Measurements from ENCODE around the gene CCDC122.
"Not testable (repeated sequence)": the region's sequence is repeated elsewhere in the genome, so short reads cannot be mapped to it uniquely, and the experiment has no call there.

CCDC122 gene

DNA sequence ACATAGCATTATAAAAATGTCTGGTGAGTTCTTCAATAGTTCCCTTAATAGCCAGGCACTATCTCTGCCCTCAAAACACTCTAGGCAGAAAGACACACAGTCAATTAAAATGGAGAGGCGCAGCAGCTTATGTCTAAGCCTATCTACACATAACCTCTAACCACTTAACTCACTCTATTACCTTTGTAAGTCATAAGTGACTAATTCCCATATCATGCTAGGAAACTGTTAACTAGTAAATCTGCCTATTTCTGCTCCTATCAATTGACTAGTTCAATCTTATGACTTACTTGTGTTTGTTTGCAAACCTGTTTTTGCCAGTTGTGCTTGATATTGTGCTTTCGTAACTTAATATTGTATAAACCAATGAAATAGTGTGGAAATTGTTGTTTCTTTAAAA, 3.2 kb downstream of the CCDC122 start:
- DNase-seq, result no peak

DNA sequence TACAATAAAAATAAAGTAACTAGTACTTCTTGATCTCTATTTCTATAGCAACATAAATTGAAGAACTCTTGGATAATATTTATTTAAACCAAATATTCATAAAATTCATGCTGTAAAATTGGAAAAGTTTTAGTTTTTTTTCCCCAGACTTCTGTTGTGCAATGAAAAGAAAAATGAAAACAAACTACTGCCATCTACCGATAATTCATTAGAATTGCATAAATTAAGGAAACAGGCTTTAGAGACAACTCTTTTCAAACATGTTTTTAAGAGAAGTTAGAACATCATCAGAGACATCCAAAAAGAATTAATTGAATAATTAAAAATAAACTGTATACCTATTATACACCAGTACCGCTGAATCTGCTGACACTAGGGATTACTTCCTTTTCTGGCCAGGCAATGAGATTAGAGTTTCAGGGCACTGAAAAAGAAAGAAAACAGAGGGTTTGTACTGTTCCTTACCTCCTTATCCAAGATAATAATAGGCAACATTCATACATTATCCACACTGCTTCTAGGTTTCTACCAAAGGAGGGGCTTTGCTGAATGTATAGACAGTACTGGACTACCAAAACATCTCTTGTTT, 4.9 kb downstream of the CCDC122 start:
- no peak for DNase-seq

DNA sequence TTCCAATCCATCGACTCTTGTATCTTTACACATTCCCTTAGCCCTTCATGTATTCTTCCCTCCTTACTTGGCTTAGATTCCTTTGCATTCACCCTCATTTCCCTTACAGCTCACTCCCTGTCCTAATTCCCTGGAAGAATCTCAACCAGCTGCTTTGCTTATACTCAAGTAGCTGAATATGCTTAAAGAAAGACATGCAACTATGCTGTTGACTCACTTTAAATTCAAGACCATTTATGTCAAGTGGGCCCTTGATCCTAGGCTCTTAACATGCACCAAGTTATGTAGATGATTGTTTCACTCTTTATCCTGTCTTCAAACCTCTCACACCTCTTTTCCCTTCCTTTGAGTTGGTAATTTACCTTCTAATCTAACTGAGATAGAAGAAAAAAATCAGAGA, 7.4 kb downstream of the CCDC122 start:
- DNase-seq, result no peak

- DNase-seq, result no peak
Measured at GRCh38 chr13:43865892-43866291, 13.6 kb downstream of the CCDC122 start.

- DNase-seq, result no peak
Measured at GRCh38 chr13:43864921-43865320, 14.6 kb downstream of the CCDC122 start.

DNA sequence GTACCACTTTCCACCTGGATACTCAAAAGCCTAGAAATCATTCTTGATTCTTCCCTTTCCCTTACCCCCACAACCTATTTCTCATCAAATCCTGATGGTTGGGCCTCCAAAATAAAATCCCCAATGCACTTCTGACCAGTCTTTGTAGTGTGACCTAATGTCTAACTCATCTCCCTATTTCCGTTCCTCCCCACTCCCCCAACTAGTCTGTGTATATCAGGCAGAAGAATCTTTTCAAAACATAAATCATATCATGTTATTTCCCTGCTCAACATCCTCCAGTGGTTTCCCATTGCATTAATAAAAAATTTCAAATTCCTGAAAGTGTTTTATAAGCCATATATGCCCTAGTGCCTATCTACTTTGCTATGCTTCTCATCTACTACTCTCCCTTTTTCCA, 17.7 kb downstream of the CCDC122 start:
- DNase-seq, result no peak

DNA sequence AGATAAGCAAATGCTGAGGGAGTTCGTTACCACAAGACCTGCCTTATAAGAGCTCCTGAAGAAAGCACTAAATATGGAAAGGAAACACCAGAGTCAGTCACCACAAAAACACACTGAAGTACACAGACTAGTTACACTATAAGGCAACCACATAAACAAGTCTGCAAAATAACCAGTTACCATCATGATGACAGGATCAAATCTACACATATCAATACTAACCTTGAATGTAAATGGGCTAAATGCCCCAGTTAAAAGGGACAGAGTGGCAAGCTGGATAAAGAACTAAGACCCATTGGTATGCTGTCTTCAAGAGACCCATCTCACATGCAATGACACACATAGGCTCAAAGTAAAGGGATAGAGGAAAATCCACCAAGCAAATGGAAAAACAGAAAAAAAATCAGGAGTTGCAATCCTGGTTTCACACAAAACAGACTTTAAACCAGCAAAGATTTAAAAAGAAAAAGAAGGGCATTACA, 26.6 kb downstream of the CCDC122 start:
- no peak for DNase-seq

GRCh38 chr13:43850873-43851272, 28.7 kb downstream of the CCDC122 start:
- DNase-seq, result no peak

GRCh38 chr13:43848001-43848649, 31.4 kb downstream of the CCDC122 start:
- DNase-seq, result no peak

DNA sequence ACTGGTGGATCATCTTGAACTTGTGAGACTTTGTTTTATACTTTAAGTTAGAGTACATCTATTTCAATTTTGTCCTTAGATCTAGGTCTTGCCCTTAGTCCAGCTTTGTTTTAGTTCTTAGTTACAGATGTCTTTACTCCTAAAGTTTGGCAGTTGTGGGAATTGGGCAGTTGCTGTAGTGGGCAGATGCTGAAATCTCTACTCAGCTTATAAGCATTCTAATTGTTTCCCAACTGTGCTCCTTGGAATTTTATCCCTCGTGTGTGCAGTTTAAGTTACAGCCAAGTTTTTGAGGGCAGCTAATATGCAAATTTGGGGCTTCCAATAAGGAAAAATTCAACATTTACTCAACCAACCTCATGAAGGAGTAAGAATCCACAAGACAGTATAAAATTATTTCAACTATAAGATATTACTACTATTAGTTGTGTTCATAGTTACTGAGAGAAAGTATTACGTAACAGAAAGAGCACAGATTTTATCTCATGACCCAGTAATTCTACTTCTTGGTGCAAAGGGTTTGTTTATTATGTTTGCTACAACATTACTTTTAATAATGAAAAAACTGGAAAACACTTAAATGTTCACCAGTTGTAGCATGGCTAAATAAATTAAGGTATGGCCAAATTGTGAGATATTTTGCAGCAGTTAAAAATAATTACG, 32.9 kb downstream of the CCDC122 start:
- no peak for DNase-seq

GRCh38 chr13:43838909-43839308, 40.6 kb downstream of the CCDC122 start:
- no peak for DNase-seq

DNA sequence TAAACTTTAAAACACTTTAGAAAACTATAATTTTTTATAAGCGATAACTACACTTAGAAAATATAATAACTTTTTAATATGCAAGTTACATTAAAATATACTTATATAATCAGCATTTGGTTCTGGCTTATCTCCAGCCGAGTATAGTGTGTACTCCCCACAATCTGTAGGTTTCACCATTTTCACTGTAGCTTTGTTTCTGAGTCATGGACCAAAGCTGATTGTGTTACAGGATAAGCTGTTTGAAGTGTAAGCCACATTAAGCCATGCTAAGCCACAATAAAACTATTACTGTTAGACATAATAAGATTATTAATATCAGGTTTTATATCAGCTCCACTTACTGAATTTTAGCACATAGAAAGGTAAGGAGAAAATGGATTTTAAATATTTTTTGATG, 43.8 kb downstream of the CCDC122 start:
- DNase-seq, result no peak

GRCh38 chr13:43831088-43831487, 48.5 kb downstream of the CCDC122 start:
- DNase-seq, result no peak

GRCh38 chr13:43830497-43830881, 49.1 kb downstream of the CCDC122 start:
- DNase-seq, result no peak

GRCh38 chr13:43824656-43825055, 54.9 kb downstream of the CCDC122 start:
- not testable (repeated sequence) for DNase-seq

DNA sequence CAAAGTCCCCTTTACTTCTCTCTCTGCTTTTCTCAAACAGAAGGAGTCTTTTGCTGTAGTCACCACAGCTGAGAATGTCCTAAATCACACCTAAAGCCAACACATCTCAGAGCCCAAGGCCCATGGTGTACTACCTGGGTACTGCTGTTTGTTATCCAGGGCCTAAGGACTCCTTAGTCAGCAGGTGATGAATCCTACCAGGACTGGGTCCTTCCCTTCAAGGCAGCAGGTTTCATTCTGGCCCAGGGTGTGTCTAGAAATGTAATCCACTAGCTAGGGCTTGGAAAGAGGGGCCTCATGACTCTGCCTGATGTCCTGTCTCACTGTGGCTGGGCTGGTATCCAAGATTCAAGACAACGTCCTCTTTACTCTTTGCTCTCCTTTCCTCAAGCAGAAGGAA, 56.6 kb downstream of the CCDC122 start:
- DNase-seq, result no peak

DNA sequence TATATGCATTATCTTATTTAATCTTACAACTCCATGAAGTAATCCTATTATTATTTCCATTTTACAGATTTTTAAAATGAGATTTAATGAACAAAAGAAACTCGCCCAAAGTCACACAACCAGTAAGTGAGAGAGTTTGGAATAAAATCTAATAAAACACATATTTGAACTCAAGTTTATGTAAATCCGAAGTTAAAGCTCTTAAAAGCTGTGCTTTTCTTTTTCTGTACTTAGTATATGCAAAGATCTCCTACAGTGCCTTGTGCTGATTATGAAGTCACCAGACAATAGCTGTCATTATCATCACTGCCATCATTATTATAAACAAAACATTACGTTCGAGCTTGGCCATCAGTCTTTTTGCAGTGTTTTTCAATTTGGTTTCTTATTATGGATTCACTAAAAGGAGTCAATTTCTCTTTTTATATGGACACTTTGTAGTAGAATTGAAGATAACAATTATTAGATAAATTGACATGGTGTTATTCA, 63.1 kb downstream of the CCDC122 start:
- no peak for DNase-seq

DNA sequence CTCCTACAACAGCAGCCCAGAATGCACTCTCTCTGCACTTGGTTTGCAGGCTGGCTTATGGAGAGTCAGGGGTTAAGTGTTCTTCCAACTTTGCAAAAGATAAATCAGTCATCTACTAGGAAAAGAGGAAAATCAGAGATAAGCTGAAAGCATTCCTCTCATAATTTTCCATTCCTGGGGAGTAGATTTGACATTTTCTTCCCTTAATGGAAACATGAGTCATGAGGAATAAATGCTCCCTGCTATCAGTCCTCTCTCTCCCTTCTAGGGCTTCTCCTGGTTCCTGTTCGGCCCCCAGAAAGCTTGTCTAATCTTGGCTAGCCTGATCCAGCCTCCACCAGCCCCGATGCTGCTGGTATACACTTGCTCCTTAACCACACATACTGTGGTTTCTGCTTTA, 64.3 kb downstream of the CCDC122 start:
- no peak for DNase-seq

DNA sequence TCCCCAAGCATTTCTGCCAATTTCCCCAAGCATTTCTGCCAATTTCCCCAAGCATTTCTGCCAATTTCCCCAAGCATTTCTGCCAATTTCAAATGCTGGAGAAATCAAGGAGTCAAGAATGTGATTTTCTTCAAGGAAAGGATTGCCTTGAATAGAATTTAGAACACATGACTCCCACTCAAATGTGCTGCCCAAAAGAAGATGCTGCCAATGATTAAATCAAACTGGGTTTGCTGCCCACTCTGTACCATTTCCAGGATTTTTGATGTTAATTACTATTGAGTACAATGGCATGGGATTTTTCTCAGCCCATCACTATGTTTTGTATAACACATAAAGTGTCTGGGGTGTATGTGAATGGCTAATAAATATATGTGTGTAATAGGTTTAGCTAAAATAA, 70.9 kb downstream of the CCDC122 start:
- DNase-seq, result no peak

- no peak for DNase-seq
Measured at GRCh38 chr13:43805681-43806128, 73.8 kb downstream of the CCDC122 start.

- no peak for DNase-seq
Measured at GRCh38 chr13:43805071-43805468, 74.5 kb downstream of the CCDC122 start.

DNA sequence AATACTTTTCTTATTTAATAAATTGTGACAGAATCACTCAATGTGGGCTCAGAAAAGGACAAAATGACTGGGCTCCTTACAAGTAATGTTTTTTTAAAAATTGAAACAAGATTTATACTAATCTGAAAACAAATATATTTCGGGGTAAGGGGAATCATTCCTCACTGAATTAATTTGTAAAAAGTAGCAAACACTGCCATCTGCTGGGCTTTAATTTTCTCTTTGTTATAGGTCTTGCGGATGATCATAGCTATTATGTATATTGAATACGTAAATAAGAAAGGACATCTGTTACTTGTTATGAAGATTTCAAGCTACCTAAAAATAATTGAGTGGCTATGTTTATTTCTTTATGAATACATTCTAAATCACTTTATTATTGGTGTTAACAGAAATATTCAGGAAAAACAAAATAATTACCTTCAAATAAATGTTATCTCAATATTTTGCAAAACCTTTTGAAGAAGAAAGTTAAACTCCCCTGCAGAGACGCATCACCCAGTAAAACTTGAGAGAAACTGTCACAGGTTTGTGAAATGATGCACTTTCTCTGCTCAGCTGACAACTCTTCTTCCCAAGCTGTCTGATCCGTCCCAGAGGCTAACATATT, 75.0 kb downstream of the CCDC122 start:
- DNase-seq, result peak; percentile 8

- no peak for DNase-seq
Measured at GRCh38 chr13:43802511-43802910, 77.0 kb downstream of the CCDC122 start.

DNA sequence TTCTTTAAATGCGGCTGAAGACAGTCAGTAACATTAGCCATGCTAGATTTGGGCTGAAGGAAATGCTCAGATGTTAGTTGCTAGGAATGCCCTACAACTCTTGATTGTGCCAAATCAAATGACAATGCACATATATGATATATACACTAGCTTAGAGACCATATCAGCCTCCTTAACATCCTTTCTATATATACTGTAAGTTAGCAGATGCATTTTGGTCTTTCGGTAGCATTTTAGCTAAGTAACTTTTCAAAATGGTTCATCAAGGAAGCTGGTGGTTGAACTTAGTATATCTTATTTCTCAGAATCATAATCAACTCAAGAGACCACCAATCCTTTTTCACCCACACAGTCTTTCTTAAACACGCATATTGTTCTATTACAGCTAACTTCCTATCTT, 78.7 kb downstream of the CCDC122 start:
- DNase-seq, result no peak
